SH-SY5Y (cell line): ENCODE data around the gene U2AF1L4.

ENCODE experiments used
- GATA2 ChIP-seq: IDR thresholded peaks from 2 replicates; pipeline ENCODE4 v1.6.1; 2011; ENCODE audit warnings: mild to moderate bottlenecking, low read depth, low read length
- GATA3 ChIP-seq: IDR thresholded peaks from 2 replicates; pipeline ENCODE4 v1.6.1; 2011; ENCODE audit warnings: low read depth, mild to moderate bottlenecking, low read length, moderate library complexity

- TF ChIP-seq GATA2, result no peak
- no peak for TF ChIP-seq GATA3
These were observed 37.4 kb upstream of the U2AF1L4 start for GRCh38 chr19:35782589-35782988.
